HCT116 (cell line): Measurements from ENCODE around the gene S100A12.

ENCODE experiments used
- CTCF ChIP-seq, 3 experiments: fragments of 200-600 bp in 1 of 3; sonication (generic) in 1 of 3; IDR thresholded peaks in 2 of 3; conservative IDR thresholded peaks in 1 of 3; 2 replicates each; pipeline ENCODE4 v1.5.1; 2012 to 2017; ENCODE audit warnings: low read depth in 2 of 3, low read length in 2 of 3, antibody characterized with exemption in 1 of 3, borderline replicate concordance in 1 of 3, control low read depth in 1 of 3, mild to moderate bottlenecking in 1 of 3, mixed read lengths in 1 of 3, mixed run types in 1 of 3, moderate library complexity in 1 of 3; ENCODE audit not compliant: insufficient read depth in 1 of 3
- FOSL1 ChIP-seq: IDR thresholded peaks from 2 replicates; pipeline ENCODE4 v1.6.1; 2012; ENCODE audit warnings: low read depth

GRCh38 chr1:153374071-153374470, 1.4 kb downstream of the S100A12 start:
- TF ChIP-seq FOSL1 (no peak), CTCF (IDR thresholded peaks at IDR 0.05 in 2 of 3, conservative IDR thresholded peaks at IDR 0.05 in 1 of 3; ENCODE audit: borderline replicate concordance in 1 of 3, insufficient read depth in 1 of 3, low read depth in 2 of 3, low read length in 2 of 3) (no peak)
